ENCODE data around the gene ROR2.

GRCh38 chr9:91868732-91869391, 81.2 kb downstream of the ROR2 start:
- TF ChIP-seq CTCF (IDR thresholded peaks at IDR 0.05) (no peak), POLR2AphosphoS5 (IDR thresholded peaks at IDR 0.05) (no peak), POLR2A (IDR thresholded peaks at IDR 0.05) (no peak)
